Activated T-helper 1 cell treated with anti-CD3 and anti-CD28 coated beads, Interleukin-12 subunit alpha, Interleukin-12 subunit beta, Interleukin-2, Interleukin-4 antibody, amounts not matched to agents 30 ng/mL and 10 ng/mL and 1 ng/mL, durations not matched to agents 14 hours and 24 hours and 36 hours (primary cell): Measurements from ENCODE around the gene GADL1. TPM values are rescaled to one million over a fixed set of nuclear protein-coding genes. Genes with fewer than 3 reads are reported as not detected.
A peak's percentile ranks its signal among the peaks of the same experiment; 100 is the strongest.

Experiments
- DNase-seq: peaks from one replicate; pipeline ENCODE4 v3.0.0; 2021; ENCODE audit warnings: low spot score
- H3K27ac Mint-ChIP-seq: one replicate; pipeline ENCODE4 v1.8.0; 2021; ENCODE audit warnings: mild to moderate bottlenecking, mixed read lengths
- H3K27me3 Mint-ChIP-seq: one replicate; pipeline ENCODE4 v1.8.0; 2022; ENCODE audit warnings: mild to moderate bottlenecking, moderate library complexity, mixed read lengths; ENCODE audit not compliant: insufficient read depth
- H3K36me3 Mint-ChIP-seq: one replicate; pipeline ENCODE4 v1.8.0; 2021; ENCODE audit warnings: low read depth, mixed read lengths
- H3K4me1 Mint-ChIP-seq: one replicate; pipeline ENCODE4 v1.8.0; 2021; ENCODE audit warnings: low read depth, mixed read lengths
- H3K4me3 Mint-ChIP-seq: one replicate; pipeline ENCODE4 v1.8.0; 2021; ENCODE audit warnings: mild to moderate bottlenecking, moderate library complexity, mixed read lengths
- H3K9me3 Mint-ChIP-seq: one replicate; pipeline ENCODE4 v1.8.0; 2021; ENCODE audit warnings: mixed read lengths
- intact Hi-C: fragments of 100-400 bp; cut with micrococcal nuclease; formaldehyde crosslinking; loops from one replicate; pipeline ENCODE4 v1.15.1; 2024
- total RNA-seq: library from RNA; stranded (reverse); gene quantifications from 2 replicates; pipeline ENCODE4 v1.2.3, GENCODE V29; 2022

Gene GADL1
- total RNA-seq, 1 donor from 2014 or later = not detected

DNA sequence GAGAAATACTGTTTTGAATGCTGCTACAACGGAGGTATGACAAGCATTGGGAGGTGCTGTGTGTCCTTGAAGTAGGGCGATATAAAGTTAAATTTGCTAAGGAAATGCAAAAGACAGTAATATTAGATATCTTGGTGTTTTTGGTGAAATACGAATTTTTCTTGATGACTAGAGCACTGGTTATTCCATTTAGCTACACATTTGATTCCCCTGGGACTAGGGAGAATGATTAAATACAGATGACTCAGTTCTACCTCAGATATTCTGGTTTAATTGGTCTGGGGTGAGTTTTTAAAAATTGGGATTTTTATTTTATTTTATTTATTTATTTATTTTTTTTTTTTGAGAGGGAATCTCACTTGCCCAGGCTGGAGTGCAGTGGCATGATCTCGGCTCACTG, 18.7 kb upstream of the GADL1 start:
- intact Hi-C loops = no loop called here
- Mint-ChIP-seq H3K4me3 (no peak overlapping the region), H3K27ac (no peak overlapping the region), H3K36me3 (no peaks in the 10 kb centered on the region), H3K9me3 (no peaks in the 10 kb centered on the region), H3K4me1 (no peaks in the 10 kb centered on the region), H3K27me3 (peaks cover 2% of the 10 kb centered on the region)
- DNase-seq = no peak

DNA sequence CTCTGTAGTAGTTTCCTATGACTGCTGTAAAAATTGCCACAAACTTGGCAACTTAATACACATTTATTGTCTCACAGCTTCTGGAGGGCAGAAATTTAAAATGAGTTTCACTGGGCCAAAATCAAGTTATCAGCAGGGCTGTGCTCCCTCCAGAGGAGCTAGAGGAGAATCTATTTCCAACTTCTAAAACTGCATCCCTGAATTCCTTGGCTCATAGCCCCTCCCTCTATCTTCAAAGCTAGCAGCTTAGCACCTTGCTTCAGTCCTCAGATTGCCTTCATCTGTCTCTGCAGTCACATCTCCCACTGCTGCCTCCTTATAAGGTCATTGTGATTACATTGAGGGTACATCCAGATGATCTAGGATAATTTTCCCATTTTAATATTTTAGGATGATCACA, 17.8 kb upstream of the GADL1 start:
- Mint-ChIP-seq H3K4me3 (no peak overlapping the region), H3K4me1 (no peaks in the 10 kb centered on the region), H3K36me3 (no peaks in the 10 kb centered on the region), H3K9me3 (no peaks in the 10 kb centered on the region), H3K27ac (no peak overlapping the region), H3K27me3 (peaks cover 2% of the 10 kb centered on the region)
- DNase-seq = no peak
- intact Hi-C loops = no loop called here

DNA sequence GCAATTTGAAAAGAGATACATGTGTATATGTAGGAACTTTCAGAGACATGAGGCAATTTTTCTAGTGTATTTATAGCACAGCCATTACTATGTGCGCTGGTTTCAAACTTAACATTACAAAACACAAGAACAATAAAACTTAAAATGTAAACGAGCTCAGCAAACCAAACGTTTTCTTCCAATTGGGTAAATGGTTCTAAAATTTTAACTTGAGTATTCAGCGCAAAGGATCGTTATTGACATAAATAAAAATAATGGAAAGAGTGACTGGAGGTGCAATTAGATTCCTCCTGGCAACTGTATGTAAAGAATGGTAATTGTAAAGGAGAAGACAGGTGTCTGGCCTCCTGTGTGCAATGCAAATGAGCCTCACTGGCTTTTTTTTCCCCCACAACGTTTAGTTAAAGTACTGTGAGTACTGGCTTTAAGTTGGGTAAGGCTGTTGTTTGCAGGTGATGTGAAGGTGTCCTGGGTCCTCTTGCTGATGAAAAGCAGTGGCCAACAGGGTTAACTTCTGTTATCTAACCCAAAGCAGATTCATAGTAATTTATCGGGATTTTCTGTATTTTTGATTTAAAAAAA, 14.1 kb upstream of the GADL1 start:
- Mint-ChIP-seq H3K27me3 (peaks cover 2% of the 10 kb centered on the region), H3K4me1 (no peaks in the 10 kb centered on the region), H3K36me3 (no peaks in the 10 kb centered on the region), H3K27ac (no peak overlapping the region), H3K4me3 (no peak overlapping the region), H3K9me3 (no peaks in the 10 kb centered on the region)
- intact Hi-C loops = no loop called here
- no peak for DNase-seq

DNA sequence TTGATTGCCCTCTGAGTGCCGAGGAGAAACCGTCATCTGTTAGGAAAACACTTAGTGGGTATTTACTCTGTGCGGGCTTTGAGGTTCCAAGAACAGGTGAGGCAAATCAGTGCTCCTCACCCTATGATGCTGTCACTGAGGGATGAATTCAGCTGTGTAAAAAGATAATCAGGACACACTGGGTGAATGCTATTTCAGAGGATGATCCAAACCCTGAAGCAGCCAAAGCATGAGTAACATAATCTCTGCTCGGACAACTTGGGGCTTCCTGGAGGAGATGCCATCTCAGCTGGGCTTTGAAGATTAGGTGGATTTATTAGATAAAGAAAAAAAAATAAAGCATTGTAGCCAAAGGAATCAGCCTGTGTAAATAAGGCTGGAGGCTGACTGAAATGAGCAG, 10.5 kb upstream of the GADL1 start:
- Mint-ChIP-seq H3K4me1 (no peaks in the 10 kb centered on the region), H3K27ac (no peak overlapping the region), H3K4me3 (no peak overlapping the region), H3K27me3 (peaks cover 1% of the 10 kb centered on the region), H3K36me3 (no peaks in the 10 kb centered on the region), H3K9me3 (no peaks in the 10 kb centered on the region)
- intact Hi-C loops = no loop called here
- no peak for DNase-seq

DNA sequence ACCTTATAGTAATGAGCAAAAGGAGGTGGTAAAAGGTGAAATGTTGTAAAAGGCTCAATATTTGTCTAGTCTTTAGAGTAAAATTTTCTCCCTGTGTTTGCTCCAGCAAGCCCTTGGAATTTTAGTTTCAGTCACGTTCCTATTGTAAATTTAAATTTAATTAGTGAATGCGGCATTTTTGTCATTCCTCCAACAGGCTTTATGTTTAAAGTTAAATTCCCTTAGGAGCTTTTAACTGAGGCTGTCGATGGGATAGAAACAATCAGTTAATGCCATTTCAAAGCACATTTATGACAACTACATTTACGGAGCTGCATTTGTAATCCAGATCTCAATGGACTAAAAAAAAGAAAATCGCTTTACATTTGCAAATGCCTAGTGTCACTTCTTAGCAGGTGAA, 868 bp upstream of the GADL1 start:
- peaks cover 55% of the 10 kb centered on the region for H3K27me3 Mint-ChIP-seq
- no peak for DNase-seq
- H3K4me3 Mint-ChIP-seq = no peak overlapping the region
- intact Hi-C loops = no loop called here
- no peak overlapping the region for H3K27ac Mint-ChIP-seq
- H3K9me3 Mint-ChIP-seq = no peaks in the 10 kb centered on the region
- H3K4me1 Mint-ChIP-seq = peaks cover 25% of the 10 kb centered on the region
- no peaks in the 10 kb centered on the region for H3K36me3 Mint-ChIP-seq

DNA sequence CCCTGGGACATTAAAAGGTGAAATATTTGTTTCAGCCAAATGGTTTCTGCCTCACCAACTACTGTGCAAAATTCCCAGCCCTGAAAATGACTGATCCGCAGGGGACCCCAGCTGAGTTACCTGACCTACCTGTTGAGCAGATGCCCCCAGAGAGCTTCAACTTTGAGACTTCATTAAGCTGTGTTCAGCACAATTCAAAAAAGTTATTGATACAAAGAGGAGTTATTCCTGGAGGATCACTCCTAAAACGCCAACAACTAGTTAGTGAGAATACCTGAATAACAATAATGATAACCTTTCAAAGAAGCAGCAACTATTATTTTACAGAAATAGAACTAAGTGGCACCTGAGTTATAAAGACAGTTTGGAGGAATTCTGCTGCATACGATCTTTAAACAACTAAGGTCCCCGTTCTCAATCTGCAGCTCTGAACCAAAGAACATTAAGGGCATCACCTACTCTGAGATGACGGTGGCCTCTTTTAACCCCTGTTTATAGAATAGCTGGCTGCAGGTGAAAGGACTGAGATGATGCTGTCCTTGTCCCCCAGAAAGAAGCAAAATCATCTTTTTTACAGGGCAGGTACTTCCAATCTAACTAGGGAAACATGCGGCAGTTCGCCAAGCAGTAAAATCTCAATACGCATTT, 659 bp downstream of the GADL1 start:
- Mint-ChIP-seq H3K4me1 (peaks cover 26% of the 10 kb centered on the region), H3K27ac (no peak overlapping the region), H3K4me3 (peak overlapping the region; percentile 71), H3K27me3 (peaks cover 62% of the 10 kb centered on the region), H3K36me3 (no peaks in the 10 kb centered on the region), H3K9me3 (no peaks in the 10 kb centered on the region)
- DNase-seq = no peak
- intact Hi-C loops = no loop called here

DNA sequence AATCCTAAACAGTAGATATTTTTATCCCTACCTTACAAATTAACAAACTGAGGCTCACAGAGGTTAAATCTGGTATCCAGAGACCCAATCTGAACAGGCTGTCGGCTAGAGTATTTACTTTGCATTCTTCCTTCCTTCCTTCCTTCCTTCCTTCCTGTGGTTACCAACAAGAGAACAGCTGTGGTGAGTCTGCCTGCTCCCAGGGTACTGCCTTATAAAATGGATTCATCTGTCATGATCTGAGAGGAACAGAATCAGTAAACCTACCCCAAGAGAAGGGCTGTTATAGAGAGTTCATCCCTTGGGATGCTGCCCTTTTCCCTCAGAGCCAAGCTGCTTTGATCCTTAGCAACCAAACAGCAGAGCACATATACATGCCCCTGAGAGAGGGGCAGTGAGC, 3.6 kb downstream of the GADL1 start:
- Mint-ChIP-seq H3K4me1 (peaks cover 26% of the 10 kb centered on the region), H3K4me3 (no peak overlapping the region), H3K27me3 (peaks cover 58% of the 10 kb centered on the region), H3K36me3 (no peaks in the 10 kb centered on the region), H3K9me3 (no peaks in the 10 kb centered on the region), H3K27ac (no peak overlapping the region)
- DNase-seq = no peak
- intact Hi-C loops = no loop called here

DNA sequence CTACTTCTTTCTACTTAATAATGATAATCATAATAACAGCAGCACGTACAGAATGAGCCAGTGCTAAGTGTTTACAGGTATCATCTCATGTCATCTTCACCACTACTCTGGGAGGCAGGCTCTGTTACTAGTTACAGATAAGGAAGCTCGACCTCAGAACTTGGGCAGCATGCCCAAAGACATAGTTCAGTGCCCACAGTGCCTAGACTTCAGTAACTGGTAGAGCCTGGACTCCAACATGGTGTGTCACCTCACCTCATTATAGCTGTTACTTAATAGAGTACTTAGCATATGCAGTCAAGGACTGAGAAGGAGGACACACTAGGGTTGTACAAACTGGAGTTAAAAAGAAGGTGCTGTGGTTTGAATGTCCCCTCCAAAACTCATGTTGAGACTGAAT, 7.6 kb downstream of the GADL1 start:
- H3K27me3 Mint-ChIP-seq = peaks cover 32% of the 10 kb centered on the region
- peaks cover 11% of the 10 kb centered on the region for H3K4me1 Mint-ChIP-seq
- no peaks in the 10 kb centered on the region for H3K36me3 Mint-ChIP-seq
- no peak for DNase-seq
- H3K9me3 Mint-ChIP-seq = peaks cover 11% of the 10 kb centered on the region
- intact Hi-C loops = no loop called here
- H3K27ac Mint-ChIP-seq = no peak overlapping the region
- no peak overlapping the region for H3K4me3 Mint-ChIP-seq

DNA sequence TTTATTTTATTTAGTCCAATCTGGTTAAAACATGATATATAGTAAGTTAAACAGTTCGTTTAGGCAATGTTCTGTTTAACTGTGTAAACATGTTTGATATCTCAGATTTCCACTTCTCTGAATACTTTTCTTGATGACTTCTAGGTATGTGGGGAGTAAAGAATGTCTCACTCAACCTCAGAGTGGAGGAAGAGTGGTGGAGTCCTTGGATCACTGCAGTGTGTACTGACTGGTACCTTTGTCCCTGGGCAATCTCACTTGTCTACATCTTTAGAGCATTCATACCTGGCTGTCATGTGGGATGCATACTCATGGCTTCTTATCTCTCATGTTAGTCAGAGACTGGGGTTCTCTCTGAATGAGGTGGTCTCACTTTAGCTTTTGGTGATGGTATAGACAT, 15.6 kb downstream of the GADL1 start:
- no peak overlapping the region for H3K27ac Mint-ChIP-seq
- H3K36me3 Mint-ChIP-seq = no peaks in the 10 kb centered on the region
- no peak overlapping the region for H3K4me3 Mint-ChIP-seq
- peaks cover 13% of the 10 kb centered on the region for H3K27me3 Mint-ChIP-seq
- no peak for DNase-seq
- intact Hi-C loops = no loop called here
- peaks cover 8% of the 10 kb centered on the region for H3K9me3 Mint-ChIP-seq
- no peaks in the 10 kb centered on the region for H3K4me1 Mint-ChIP-seq

DNA sequence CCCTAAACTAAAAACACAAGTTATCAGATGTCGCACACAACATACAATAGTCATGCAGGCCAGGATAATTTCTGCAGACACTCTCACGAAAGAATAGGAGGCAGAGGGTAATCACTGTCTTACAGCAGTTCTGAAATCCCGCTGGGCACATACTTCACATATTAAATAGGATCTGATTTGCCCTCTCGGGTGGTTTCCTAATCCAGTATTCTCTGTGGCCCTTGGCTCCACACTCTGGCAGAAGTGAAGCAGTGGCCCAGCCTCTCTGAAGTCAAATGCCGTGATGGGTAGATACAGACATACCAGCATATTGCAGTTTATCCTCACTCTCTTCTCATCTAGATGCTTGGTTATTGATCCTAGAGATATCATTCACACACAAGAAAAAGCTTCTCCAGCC, 19.0 kb downstream of the GADL1 start:
- peaks cover 17% of the 10 kb centered on the region for H3K27me3 Mint-ChIP-seq
- H3K27ac Mint-ChIP-seq = no peak overlapping the region
- no peak for DNase-seq
- intact Hi-C loops = no loop called here
- H3K4me3 Mint-ChIP-seq = no peak overlapping the region
- H3K9me3 Mint-ChIP-seq = peaks cover 3% of the 10 kb centered on the region
- H3K36me3 Mint-ChIP-seq = no peaks in the 10 kb centered on the region
- H3K4me1 Mint-ChIP-seq = no peaks in the 10 kb centered on the region

DNA sequence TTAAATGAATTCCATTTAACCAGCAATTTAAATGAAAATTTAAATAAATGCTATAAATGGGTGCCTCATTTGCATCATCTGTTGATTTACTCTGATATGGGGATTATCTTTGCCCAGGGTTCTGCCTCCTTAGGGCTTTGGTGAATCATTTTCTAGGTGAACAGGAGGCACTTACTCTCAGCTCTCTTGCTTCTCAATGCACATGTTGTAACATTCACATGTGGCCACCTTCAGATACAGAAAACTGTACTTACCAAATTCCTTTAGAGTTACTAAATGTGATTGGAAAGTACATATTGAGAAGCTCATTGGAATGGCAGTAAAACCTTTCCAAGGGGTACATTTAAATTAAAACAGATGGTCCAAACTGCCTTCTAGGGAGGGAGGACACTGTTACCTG, 20.8 kb downstream of the GADL1 start:
- Mint-ChIP-seq H3K27ac (no peak overlapping the region), H3K4me3 (no peak overlapping the region), H3K36me3 (no peaks in the 10 kb centered on the region), H3K9me3 (peaks cover 5% of the 10 kb centered on the region), H3K4me1 (no peaks in the 10 kb centered on the region), H3K27me3 (peaks cover 19% of the 10 kb centered on the region)
- intact Hi-C loops = no loop called here
- DNase-seq = no peak

DNA sequence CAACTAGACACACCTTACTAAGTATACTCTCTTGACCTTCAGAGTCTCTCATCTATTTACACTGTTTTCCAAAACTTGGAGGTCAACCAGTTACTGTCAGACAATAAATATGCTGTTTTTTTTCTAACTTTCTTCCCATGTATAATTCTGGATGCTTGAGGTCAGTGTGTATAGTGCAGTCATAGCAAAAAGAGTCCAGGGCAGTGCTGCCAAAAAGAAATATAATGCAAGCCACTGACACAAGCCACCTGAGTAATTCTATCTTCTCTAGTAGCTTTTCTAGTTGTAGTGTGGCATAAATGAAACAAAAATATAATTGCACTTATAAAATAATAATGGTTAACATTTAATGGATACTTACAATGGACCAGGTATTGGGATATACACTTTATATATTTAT, 21.6 kb downstream of the GADL1 start:
- no peaks in the 10 kb centered on the region for H3K4me1 Mint-ChIP-seq
- intact Hi-C loops = no loop called here
- H3K27me3 Mint-ChIP-seq = peaks cover 19% of the 10 kb centered on the region
- H3K36me3 Mint-ChIP-seq = no peaks in the 10 kb centered on the region
- H3K27ac Mint-ChIP-seq = no peak overlapping the region
- DNase-seq = no peak
- peaks cover 5% of the 10 kb centered on the region for H3K9me3 Mint-ChIP-seq
- H3K4me3 Mint-ChIP-seq = no peak overlapping the region

DNA sequence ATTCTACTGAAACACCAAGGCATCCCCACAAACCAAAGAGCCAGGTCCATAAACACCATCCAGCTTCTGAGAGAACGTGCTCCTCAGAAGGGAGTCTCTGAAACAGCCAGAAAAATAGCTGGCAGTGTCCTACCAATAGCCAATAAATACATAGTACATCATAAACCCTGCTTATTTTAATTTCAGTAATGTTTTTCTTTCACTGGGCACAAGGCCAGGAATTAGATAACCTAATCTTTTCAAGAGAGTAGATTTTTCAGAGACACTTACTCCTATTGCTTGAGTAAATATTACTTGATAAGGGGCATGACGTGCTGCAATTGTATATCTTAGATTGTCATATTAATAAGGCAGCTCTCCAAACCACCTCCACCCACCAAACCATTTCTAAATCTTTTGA, 22.7 kb downstream of the GADL1 start:
- peaks cover 5% of the 10 kb centered on the region for H3K9me3 Mint-ChIP-seq
- peaks cover 16% of the 10 kb centered on the region for H3K27me3 Mint-ChIP-seq
- no peaks in the 10 kb centered on the region for H3K36me3 Mint-ChIP-seq
- DNase-seq = no peak
- intact Hi-C loops = no loop called here
- H3K27ac Mint-ChIP-seq = no peak overlapping the region
- H3K4me3 Mint-ChIP-seq = no peak overlapping the region
- H3K4me1 Mint-ChIP-seq = no peaks in the 10 kb centered on the region

DNA sequence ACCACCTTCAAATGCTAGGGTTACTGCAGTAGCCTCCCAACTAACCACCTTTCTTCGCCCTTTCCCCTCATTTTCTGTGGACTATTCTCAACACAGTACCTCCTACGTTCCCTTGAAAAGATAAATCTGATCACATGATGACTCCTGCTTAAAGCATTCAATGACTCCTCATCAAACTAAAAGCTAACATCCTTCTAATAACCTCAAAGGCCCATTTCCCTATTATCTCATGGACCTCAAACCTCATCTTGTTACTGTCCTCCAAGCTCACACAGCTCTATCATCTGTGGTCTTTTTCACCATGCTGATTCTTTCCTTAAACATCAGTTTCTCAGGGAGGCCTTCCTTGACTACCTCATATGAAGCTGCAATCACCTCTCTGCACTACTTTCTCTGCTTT, 29.6 kb downstream of the GADL1 start:
- DNase-seq = no peak
- Mint-ChIP-seq H3K4me3 (no peak overlapping the region), H3K36me3 (no peaks in the 10 kb centered on the region), H3K27ac (no peak overlapping the region), H3K4me1 (no peaks in the 10 kb centered on the region), H3K9me3 (no peaks in the 10 kb centered on the region), H3K27me3 (peaks cover 9% of the 10 kb centered on the region)
- intact Hi-C loops = no loop called here
